Activated CD4-positive, alpha-beta T cell treated with anti-CD3 and anti-CD28 coated beads for 36 hours (primary cell): ENCODE measurements around the gene TRIM8. TPM values are rescaled to one million over a fixed set of nuclear protein-coding genes. Genes with fewer than 3 reads are reported as not detected.
"Not testable (repeated sequence)": the region's sequence is repeated elsewhere in the genome, so short reads cannot be mapped to it uniquely, and the experiment has no call there.

Experiments
- ATAC-seq: fragments of 200-7000 bp; cut with Tn5 transposase; one replicate; pipeline ENCODE4 v1.10.0; 2021; ENCODE audit warnings: mild to moderate bottlenecking, moderate library complexity
- CTCF ChIA-PET: fragments of 350-600 bp; sonication (Branson Sonifier 250); formaldehyde crosslinking; loops from one replicate; lab custom pipeline; 2021; ENCODE audit warnings: antibody characterized with exemption; lab: Charles Lee
- POLR2A ChIA-PET: fragments of 350-600 bp; sonication (Branson Sonifier 250); formaldehyde crosslinking; loops from one replicate; lab custom pipeline; 2021; ENCODE audit warnings: antibody characterized with exemption, inconsistent platforms; lab: Charles Lee
- DNase-seq: peaks from one replicate; pipeline ENCODE4 v3.0.0-alpha.2; 2020
- H3K27ac Mint-ChIP-seq: one replicate; pipeline ENCODE4 v1.8.0; 2021; ENCODE audit warnings: mixed read lengths
- H3K27me3 Mint-ChIP-seq: one replicate; pipeline ENCODE4 v1.8.0; 2021; ENCODE audit warnings: mixed read lengths
- H3K36me3 Mint-ChIP-seq: one replicate; pipeline ENCODE4 v1.8.0; 2021; ENCODE audit warnings: low read depth, mixed read lengths
- H3K4me1 Mint-ChIP-seq: one replicate; pipeline ENCODE4 v1.8.0; 2021; ENCODE audit warnings: mixed read lengths
- H3K4me3 Mint-ChIP-seq: one replicate; pipeline ENCODE4 v1.8.0; 2021; ENCODE audit warnings: mild to moderate bottlenecking, moderate library complexity, mixed read lengths
- H3K9me3 Mint-ChIP-seq: one replicate; pipeline ENCODE4 v1.8.0; 2021; ENCODE audit warnings: low read depth, mixed read lengths
- intact Hi-C, 2 experiments: fragments of 100-400 bp; cut with DNase I in 1 of 2; cut with micrococcal nuclease in 1 of 2; formaldehyde crosslinking; loops; one replicate each; pipeline versions ENCODE4 v1.14.2 to v1.15.1; 2022 to 2024; cut with DNase I, micrococcal nuclease
- total RNA-seq, 2 experiments: library from RNA; stranded (reverse); gene quantifications; one replicate each; pipeline ENCODE4 v1.2.3, GENCODE V29; 2021

The TRIM8 gene
- total RNA-seq, 2 experiments from 2014 or later = 37.8 to 39.1 TPM

DNA sequence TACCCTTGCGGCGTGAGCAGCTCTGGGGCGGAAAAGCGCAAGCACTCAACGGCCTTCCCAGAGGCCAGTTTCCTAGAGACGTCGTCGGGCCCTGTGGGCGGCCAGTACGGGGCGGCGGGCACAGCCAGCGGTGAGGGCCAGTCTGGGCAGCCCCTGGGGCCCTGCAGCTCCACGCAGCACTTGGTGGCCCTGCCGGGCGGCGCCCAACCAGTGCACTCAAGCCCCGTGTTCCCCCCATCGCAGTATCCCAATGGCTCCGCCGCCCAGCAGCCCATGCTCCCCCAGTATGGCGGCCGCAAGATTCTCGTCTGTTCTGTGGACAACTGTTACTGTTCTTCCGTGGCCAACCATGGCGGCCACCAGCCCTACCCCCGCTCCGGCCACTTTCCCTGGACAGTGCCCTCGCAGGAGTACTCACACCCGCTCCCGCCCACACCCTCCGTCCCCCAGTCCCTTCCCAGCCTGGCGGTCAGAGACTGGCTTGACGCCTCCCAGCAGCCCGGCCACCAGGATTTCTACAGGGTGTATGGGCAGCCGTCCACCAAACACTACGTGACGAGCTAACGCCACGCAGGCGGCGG is 12.6 kb downstream of the TRIM8 start:
- no peak for DNase-seq
- Mint-ChIP-seq H3K4me3 (no peak overlapping the region), H3K36me3 (peaks cover 27% of the 10 kb centered on the region), H3K27me3 (no peaks in the 10 kb centered on the region), H3K9me3 (no peaks in the 10 kb centered on the region), H3K4me1 (peaks cover 58% of the 10 kb centered on the region), H3K27ac (no peak overlapping the region)
- intact Hi-C loops = no loop called here
- no peak for ATAC-seq
- ChIA-PET POLR2A (no interaction called here), CTCF (interaction anchor here (1.0 to 4.1 kb wide), 2 partner anchors 12 to 57 kb away, joined by 4 to 11 read pairs; partner anchors contain the start of genes ARL3 and TRIM8)

- Mint-ChIP-seq H3K4me1 (peaks cover 57% of the 10 kb centered on the region), H3K36me3 (peaks cover 23% of the 10 kb centered on the region), H3K27ac (no peak overlapping the region), H3K4me3 (no peak overlapping the region), H3K27me3 (no peaks in the 10 kb centered on the region), H3K9me3 (no peaks in the 10 kb centered on the region)
- intact Hi-C loops = no loop called here
- ATAC-seq (no peak), DNase-seq (no peak)
- ChIA-PET POLR2A (no interaction called here), CTCF (interaction anchor here (4.1 kb wide), 1 partner anchor 12 kb away, joined by 11 read pairs; the partner anchor contains the start of gene TRIM8)
Measured at GRCh38 chr10:102657451-102657850, 13.2 kb downstream of the TRIM8 start.

GRCh38 chr10:102657984-102658724 is 13.9 kb downstream of the TRIM8 start:
- Mint-ChIP-seq H3K4me3 (no peak overlapping the region), H3K9me3 (no peaks in the 10 kb centered on the region), H3K4me1 (peaks cover 51% of the 10 kb centered on the region), H3K27ac (peak overlapping the region; percentile 64), H3K36me3 (peaks cover 21% of the 10 kb centered on the region), H3K27me3 (no peaks in the 10 kb centered on the region)
- DNase-seq (no peak), ATAC-seq (no peak)
- ChIA-PET CTCF (interaction anchor here (0.7 to 4.1 kb wide), 2 partner anchors 13 to 113 kb away, joined by 3 to 11 read pairs; partner anchors contain the start of gene TRIM8), POLR2A (interaction anchor here (1.1 kb wide), 1 partner anchor 15 kb away, joined by 3 read pairs; no protein-coding TSS in a partner anchor)
- intact Hi-C loops = no loop called here

DNA sequence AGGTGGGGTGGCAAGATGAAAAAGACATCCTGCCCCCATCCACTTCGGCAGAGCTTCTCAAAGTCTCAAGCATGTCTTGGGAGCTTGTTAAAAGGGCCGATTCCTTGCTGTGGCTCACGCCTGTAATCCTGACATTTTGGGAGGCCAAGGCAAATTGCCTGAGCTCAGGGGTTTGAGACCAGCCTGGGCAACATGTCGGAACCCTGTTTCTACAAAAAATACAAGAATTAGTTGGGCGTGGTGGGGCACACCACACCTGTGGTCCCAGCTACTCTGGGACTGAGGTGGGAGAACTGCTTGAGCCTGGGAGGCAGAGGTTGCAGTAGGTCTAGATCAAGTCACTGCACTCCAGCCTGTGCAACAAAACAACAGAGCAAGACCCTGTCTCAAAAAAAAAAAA is 14.5 kb downstream of the TRIM8 start:
- POLR2A ChIA-PET = interaction anchor here (1.1 kb wide), 1 partner anchor 16 kb away, joined by 3 read pairs; no protein-coding TSS in a partner anchor
- Mint-ChIP-seq H3K27ac (peak overlapping the region; percentile 64), H3K4me3 (no peak overlapping the region), H3K27me3 (no peaks in the 10 kb centered on the region), H3K9me3 (no peaks in the 10 kb centered on the region), H3K4me1 (peaks cover 45% of the 10 kb centered on the region), H3K36me3 (peaks cover 14% of the 10 kb centered on the region)
- ATAC-seq (no peak), DNase-seq (no peak)
- intact Hi-C loops = no loop called here
- CTCF ChIA-PET = interaction anchor here (0.7 to 4.1 kb wide), 2 partner anchors 14 to 112 kb away, joined by 3 to 11 read pairs; partner anchors contain the start of gene TRIM8

DNA sequence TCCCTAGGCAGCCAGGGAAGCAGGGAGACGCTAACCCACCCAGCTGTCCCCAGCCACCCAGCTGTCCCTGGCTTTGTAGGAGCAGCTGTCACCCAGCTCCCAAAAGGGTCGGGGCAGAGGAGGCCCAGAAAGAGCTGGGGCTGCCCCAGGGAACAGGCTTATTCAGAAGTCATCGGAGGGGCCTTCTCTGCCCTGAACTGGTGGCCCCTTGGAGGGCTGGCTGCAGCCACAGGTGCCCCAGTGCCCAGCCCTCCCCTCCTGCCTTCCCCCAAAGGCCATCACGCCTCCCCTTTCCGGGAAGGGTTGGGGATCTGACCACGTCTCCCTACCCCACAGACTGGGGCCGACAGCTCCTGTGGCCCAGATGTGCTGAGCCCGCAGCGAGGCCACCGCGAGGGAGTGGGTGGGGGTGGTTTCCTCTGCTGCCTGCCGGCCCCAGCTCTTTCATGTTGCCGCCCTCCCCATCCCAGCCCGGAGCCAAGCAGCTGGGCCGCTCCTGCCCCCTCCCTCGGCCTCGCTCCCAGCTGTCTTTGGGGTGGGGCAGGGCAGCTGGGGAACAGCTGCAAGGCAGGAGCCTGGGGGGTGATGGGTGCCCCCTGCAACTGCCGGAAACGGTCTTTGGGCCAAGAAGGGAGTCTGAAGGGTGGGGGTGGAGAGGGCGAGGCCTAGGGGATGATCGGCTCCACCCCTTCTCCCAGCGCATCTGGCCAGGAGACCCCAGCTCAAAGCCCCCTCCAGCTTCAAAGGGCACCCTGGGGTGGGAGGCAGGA is 16.8 kb downstream of the TRIM8 start:
- ATAC-seq (peak; percentile 82), DNase-seq (peak; percentile 88)
- no peaks in the 10 kb centered on the region for H3K9me3 Mint-ChIP-seq
- POLR2A ChIA-PET = interaction anchor here (0.6 to 1.4 kb wide), 3 partner anchors 15 to 123 kb away, joined by 4 to 9 read pairs (median 6); partner anchors contain the start of genes ARL3 and SFXN2
- H3K27ac Mint-ChIP-seq = peak overlapping the region; percentile 80
- CTCF ChIA-PET = interaction anchor here (0.6 to 1.6 kb wide), 4 partner anchors 11 to 51 kb away, joined by 3 to 12 read pairs (median 3); no protein-coding TSS in a partner anchor
- intact Hi-C loops = loop anchor here (1.0 kb wide), 1 partner anchor 15 kb away; no protein-coding TSS in a partner anchor
- peaks cover 13% of the 10 kb centered on the region for H3K36me3 Mint-ChIP-seq
- H3K4me3 Mint-ChIP-seq = peak overlapping the region; percentile 48
- peaks cover 45% of the 10 kb centered on the region for H3K4me1 Mint-ChIP-seq
- no peaks in the 10 kb centered on the region for H3K27me3 Mint-ChIP-seq

GRCh38 chr10:102661658-102662028 is 17.4 kb downstream of the TRIM8 start:
- Mint-ChIP-seq H3K9me3 (no peaks in the 10 kb centered on the region), H3K4me1 (peaks cover 45% of the 10 kb centered on the region), H3K27me3 (no peaks in the 10 kb centered on the region), H3K4me3 (peak overlapping the region; percentile 48), H3K36me3 (peaks cover 13% of the 10 kb centered on the region), H3K27ac (peak overlapping the region; percentile 80)
- CTCF ChIA-PET = interaction anchor here (0.6 to 1.6 kb wide), 4 partner anchors 12 to 50 kb away, joined by 3 to 12 read pairs (median 3); no protein-coding TSS in a partner anchor
- POLR2A ChIA-PET = interaction anchor here (1.4 kb wide), 1 partner anchor 52 kb away, joined by 6 read pairs; the partner anchor contains the start of genes ARL3 and SFXN2
- no peak for DNase-seq
- intact Hi-C loops = loop anchor here (1.0 kb wide), 1 partner anchor 15 kb away; no protein-coding TSS in a partner anchor
- peak; percentile 53 for ATAC-seq

DNA sequence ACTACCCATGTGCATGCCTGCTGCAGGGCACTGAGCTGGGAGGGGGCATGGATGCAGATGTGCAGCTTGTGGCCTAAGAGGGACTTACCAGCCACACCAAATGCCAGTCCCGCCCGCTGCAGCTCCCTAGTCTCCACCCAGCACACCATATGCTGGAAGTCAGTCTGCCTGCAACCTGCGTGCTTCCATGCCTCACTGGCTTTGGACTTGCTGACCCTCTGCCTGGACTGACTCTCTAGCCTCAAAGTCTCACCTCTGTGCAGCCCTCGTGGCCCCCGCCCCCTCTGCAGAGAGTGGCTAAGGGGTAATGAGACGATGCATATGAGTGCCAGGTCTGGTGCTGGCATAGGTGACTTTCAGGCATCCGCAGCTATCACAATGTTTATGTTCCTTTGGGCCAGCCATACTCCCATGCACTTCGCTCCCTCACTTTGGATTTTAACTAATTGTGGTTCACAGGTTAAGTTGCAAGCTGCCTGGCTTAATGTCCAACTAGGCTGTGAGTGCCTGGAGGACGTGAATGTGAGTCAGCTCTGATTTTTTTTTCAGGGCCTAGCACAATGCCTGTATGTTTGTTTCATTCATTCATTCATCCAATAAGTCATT is 21.7 kb downstream of the TRIM8 start:
- no peaks in the 10 kb centered on the region for H3K36me3 Mint-ChIP-seq
- no peaks in the 10 kb centered on the region for H3K9me3 Mint-ChIP-seq
- H3K27ac Mint-ChIP-seq = no peak overlapping the region
- no peak overlapping the region for H3K4me3 Mint-ChIP-seq
- DNase-seq = no peak
- no peak for ATAC-seq
- intact Hi-C loops = no loop called here
- POLR2A ChIA-PET = interaction anchor here (0.6 kb wide), 1 partner anchor 46 kb away, joined by 8 read pairs; no protein-coding TSS in a partner anchor
- H3K27me3 Mint-ChIP-seq = no peaks in the 10 kb centered on the region
- peaks cover 26% of the 10 kb centered on the region for H3K4me1 Mint-ChIP-seq
- CTCF ChIA-PET = interaction anchor here (1.1 to 1.5 kb wide), 3 partner anchors 18 to 31 kb away, joined by 4 to 5 read pairs (median 4); no protein-coding TSS in a partner anchor

DNA sequence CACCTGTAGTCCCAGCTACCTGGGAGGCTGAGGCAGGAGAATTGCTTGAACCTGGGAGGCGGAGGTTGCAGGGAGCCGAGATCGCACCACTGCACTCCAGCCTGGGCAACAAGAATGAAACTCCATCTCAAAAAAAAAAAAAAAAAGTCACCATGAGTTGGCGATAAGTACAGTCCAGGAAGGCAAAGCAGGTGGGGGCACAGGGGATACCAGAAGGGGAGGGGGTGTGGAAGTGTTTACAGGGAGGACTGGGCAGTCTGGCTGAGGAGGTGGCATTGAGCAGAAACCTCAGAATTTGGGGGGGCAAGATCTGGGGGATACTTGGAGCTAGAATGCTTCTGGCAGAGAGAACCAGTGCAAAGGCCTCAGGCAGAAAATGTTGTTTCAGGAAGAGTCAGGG is 23.1 kb downstream of the TRIM8 start:
- H3K4me1 Mint-ChIP-seq = peaks cover 13% of the 10 kb centered on the region
- ChIA-PET CTCF (interaction anchor here (0.9 kb wide), 1 partner anchor 46 kb away, joined by 3 read pairs; no protein-coding TSS in a partner anchor), POLR2A (interaction anchor here (0.6 kb wide), 1 partner anchor 9 kb away, joined by 5 read pairs; no protein-coding TSS in a partner anchor)
- H3K9me3 Mint-ChIP-seq, H3K36me3 Mint-ChIP-seq, intact Hi-C loops, H3K4me3 Mint-ChIP-seq, DNase-seq, H3K27me3 Mint-ChIP-seq, ATAC-seq, H3K27ac Mint-ChIP-seq: not testable (repeated sequence)

DNA sequence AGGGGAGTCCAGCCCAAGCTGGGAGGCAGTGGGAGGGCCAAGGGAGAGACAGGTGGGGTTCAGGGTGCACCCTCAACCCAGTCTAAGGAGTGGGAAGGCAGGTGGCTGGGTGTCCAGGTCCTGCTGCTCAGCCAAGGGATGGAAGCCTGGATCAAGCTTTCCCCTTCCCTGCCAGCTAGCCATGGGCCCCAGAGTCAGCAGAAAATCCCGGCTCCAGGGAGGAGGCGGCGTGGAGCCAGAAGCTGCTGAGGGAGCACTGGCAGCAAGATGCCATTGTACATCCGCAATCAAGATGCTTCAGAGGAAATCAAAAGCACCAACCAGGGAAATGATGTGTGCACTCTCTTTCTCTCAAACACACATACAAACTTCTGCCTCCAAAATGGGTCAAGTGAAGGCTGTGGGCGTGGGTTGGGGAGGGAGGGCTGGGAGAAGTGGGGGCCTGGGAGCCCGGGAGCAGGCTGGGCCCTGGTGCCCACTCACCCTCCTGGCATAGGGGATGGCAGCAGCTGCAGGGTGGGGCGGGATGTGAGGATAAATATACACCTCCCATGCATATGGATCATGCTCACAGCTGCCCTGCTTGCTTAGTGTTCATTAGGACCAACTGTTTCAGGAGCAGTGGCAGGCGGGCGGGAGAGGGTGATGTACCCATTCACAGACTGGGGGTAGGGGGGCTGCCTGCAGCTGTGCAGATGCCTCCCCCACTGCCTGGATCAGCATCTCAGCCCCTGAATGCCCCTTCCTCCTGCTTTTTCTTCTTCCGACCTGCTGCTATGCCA is 24.2 kb downstream of the TRIM8 start:
- ATAC-seq (no peak), DNase-seq (no peak)
- intact Hi-C loops = no loop called here
- H3K9me3 Mint-ChIP-seq = no peaks in the 10 kb centered on the region
- peaks cover 19% of the 10 kb centered on the region for H3K4me1 Mint-ChIP-seq
- H3K27ac Mint-ChIP-seq = no peak overlapping the region
- ChIA-PET POLR2A (no interaction called here), CTCF (interaction anchor here (0.8 kb wide), 1 partner anchor 572 kb away, joined by 3 read pairs; no protein-coding TSS in a partner anchor)
- H3K27me3 Mint-ChIP-seq = no peaks in the 10 kb centered on the region
- H3K36me3 Mint-ChIP-seq = no peaks in the 10 kb centered on the region
- H3K4me3 Mint-ChIP-seq = no peak overlapping the region
